ENCODE measurements around the gene SLIT3.

DNA sequence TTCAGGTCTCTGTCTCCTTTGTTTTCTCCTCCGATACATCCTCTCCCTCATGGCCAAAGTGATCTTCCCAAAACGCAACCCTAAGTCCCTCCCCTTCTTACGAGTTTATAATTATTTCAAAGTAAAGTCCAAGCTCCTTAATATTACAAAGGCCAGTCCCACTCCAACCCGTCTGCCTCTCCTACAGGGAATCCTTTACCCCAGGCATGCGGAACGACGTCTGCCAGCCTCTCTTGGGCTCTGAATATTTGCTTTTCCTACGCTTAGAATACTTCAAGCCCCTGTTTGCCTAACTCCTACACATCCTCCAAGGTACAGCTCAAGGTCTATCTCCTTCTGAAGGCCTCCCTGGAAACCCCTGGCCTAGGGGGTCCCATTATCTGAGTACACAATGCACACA, 246.4 kb downstream of the SLIT3 start:
- no peak for TF ChIP-seq EZH2phosphoT487 (IDR thresholded peaks at IDR 0.05; ENCODE audit: borderline replicate concordance, low read length)
- TF ChIP-seq, protein P1, sequence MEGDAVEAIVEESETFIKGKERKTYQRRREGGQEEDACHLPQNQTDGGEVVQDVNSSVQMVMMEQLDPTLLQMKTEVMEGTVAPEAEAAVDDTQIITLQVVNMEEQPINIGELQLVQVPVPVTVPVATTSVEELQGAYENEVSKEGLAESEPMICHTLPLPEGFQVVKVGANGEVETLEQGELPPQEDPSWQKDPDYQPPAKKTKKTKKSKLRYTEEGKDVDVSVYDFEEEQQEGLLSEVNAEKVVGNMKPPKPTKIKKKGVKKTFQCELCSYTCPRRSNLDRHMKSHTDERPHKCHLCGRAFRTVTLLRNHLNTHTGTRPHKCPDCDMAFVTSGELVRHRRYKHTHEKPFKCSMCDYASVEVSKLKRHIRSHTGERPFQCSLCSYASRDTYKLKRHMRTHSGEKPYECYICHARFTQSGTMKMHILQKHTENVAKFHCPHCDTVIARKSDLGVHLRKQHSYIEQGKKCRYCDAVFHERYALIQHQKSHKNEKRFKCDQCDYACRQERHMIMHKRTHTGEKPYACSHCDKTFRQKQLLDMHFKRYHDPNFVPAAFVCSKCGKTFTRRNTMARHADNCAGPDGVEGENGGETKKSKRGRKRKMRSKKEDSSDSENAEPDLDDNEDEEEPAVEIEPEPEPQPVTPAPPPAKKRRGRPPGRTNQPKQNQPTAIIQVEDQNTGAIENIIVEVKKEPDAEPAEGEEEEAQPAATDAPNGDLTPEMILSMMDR (conservative IDR thresholded peaks at IDR 0.05; ENCODE audit: low read depth, low read length) = no peak

Measured in PC-3 (cell line).